CD8-positive, alpha-beta memory T cell (primary cell): Measurements from ENCODE around the gene EEF1A2. TPM values are rescaled to one million over a fixed set of nuclear protein-coding genes. Genes with fewer than 3 reads are reported as not detected.

Experiments used
- CTCF ChIA-PET: fragments of 350-600 bp; sonication (Branson Sonifier 250); formaldehyde crosslinking; loops from one replicate; lab custom pipeline; 2021; ENCODE audit warnings: antibody characterized with exemption; lab: Charles Lee
- POLR2A ChIA-PET: fragments of 350-600 bp; sonication (Branson Sonifier 250); formaldehyde crosslinking; loops from one replicate; lab custom pipeline; 2021; ENCODE audit warnings: antibody characterized with exemption; lab: Charles Lee
- DNase-seq, 5 donors: peaks; one replicate each; pipeline versions ENCODE4 v3.0.0 to v3.0.0-alpha.2; 2020 to 2022; ENCODE audit warnings: mixed read lengths in 1 of 5
- H3K27ac ChIP-seq: one replicate; pipeline ENCODE4 v1.7.0; 2013; ENCODE audit warnings: low read depth, mild to moderate bottlenecking, low read length, moderate library complexity
- H3K27me3 ChIP-seq: 2 replicates; pipeline ENCODE4 v1.7.0; 2013; ENCODE audit warnings: low read length, mild to moderate bottlenecking; ENCODE audit not compliant: insufficient read depth, poor library complexity, severe bottlenecking
- H3K36me3 ChIP-seq: 2 replicates; pipeline ENCODE4 v1.7.0; 2013; ENCODE audit warnings: mild to moderate bottlenecking, low read length, moderate library complexity; ENCODE audit not compliant: insufficient read depth
- H3K4me1 ChIP-seq: 2 replicates; pipeline ENCODE4 v1.7.0; 2013; ENCODE audit warnings: mild to moderate bottlenecking, low read length, moderate library complexity; ENCODE audit not compliant: insufficient read depth
- H3K4me3 ChIP-seq: 2 replicates; pipeline ENCODE4 v1.7.0; 2013; ENCODE audit warnings: mild to moderate bottlenecking, low read length
- H3K9me3 ChIP-seq: 2 replicates; pipeline ENCODE4 v1.7.0; 2013; ENCODE audit warnings: mild to moderate bottlenecking, low read length
- H3K27ac Mint-ChIP-seq, 8 donors: one replicate each; pipeline ENCODE4 v1.8.0; 2020 to 2021; ENCODE audit warnings: mixed read lengths in 8 of 8, mild to moderate bottlenecking in 6 of 8, inconsistent platforms in 3 of 8, moderate library complexity in 3 of 8
- H3K27me3 Mint-ChIP-seq, 2 donors: one replicate each; pipeline ENCODE4 v1.8.0; 2020 to 2021; ENCODE audit warnings: mixed read lengths in 2 of 2, mild to moderate bottlenecking in 1 of 2, moderate library complexity in 1 of 2
- H3K36me3 Mint-ChIP-seq, 3 donors: one replicate each; pipeline ENCODE4 v1.8.0; 2020 to 2021; ENCODE audit warnings: mixed read lengths in 3 of 3, inconsistent platforms in 1 of 3, mild to moderate bottlenecking in 1 of 3
- H3K4me1 Mint-ChIP-seq, 3 donors: one replicate each; pipeline ENCODE4 v1.8.0; 2020 to 2021; ENCODE audit warnings: mixed read lengths in 3 of 3, inconsistent platforms in 1 of 3, mild to moderate bottlenecking in 1 of 3
- H3K4me3 Mint-ChIP-seq, 7 donors: one replicate each; pipeline ENCODE4 v1.8.0; 2020 to 2021; ENCODE audit warnings: mixed read lengths in 7 of 7, mild to moderate bottlenecking in 6 of 7, moderate library complexity in 4 of 7, inconsistent platforms in 2 of 7
- H3K9me3 Mint-ChIP-seq, 5 donors: one replicate each; pipeline ENCODE4 v1.8.0; 2020 to 2022; ENCODE audit warnings: mixed read lengths in 5 of 5, mild to moderate bottlenecking in 3 of 5, moderate library complexity in 2 of 5, inconsistent platforms in 1 of 5
- polyA plus RNA-seq: library from polyadenylated mRNA; unstranded; fragments of 300-500 nt; fragmentation: Illumina TruSeq; gene quantifications from one replicate; pipeline ENCODE4 v1.2.3, GENCODE V29; 2021
- total RNA-seq, 2 experiments: library from RNA; stranded (reverse); gene quantifications; one replicate each; pipeline ENCODE4 v1.2.3, GENCODE V29; 2021

The EEF1A2 gene
- total RNA-seq (under 1 TPM in 1 of 2 experiments, not detected in 1; 0.20 TPM), polyA plus RNA-seq (0.17 TPM)

DNA sequence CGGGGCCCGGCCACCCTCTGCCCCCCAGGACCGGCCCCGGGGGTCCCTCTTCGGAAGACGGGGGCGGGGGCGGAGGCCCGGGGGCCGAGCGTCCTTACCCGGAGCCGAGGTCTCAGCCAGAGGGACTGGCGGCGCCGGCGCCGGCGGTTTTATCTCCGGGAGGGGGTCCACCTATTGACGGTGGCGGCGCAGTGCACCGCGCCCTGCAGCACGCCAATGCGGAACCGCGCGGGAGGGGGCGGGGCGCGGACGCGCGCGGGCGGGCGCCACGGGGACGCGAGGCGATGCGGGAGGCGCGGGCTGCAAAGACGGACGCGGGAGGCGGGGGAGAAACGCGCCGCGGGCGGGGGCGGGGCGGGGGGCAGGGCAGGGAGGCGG is at the start of gene EEF1A2:
Gene EEF1A2, minus strand, starts transcription at position 124 of the 378 bp plus-strand sequence. CDS start 1,320 bp downstream, outside the sequence.
- Histone ChIP-seq H3K27ac (no peak within 1 kb of the TSS), H3K4me1 (peaks cover 8% of the 10 kb centered on the region), H3K36me3 (no peaks in the 10 kb centered on the region), H3K4me3 (no peak within 1 kb of the TSS), H3K27me3 (peaks cover 11% of the 10 kb centered on the region), H3K9me3 (no peaks in the 10 kb centered on the region)
- peaks cover 0 to 3% (median 2%) of the 10 kb centered on the region in 5 donors for H3K9me3 Mint-ChIP-seq
- CTCF ChIA-PET: no interaction called here
- peak within 1 kb of the TSS in 3 of 7 donors; percentile 38 to 83 (median 49) for H3K4me3 Mint-ChIP-seq
- H3K27ac Mint-ChIP-seq: no peak within 1 kb of the TSS
- DNase-seq: peak; percentile 45 to 73 (median 57)
- POLR2A ChIA-PET: no interaction called here
- peaks cover 9 to 14% of the 10 kb centered on the region in 2 donors for H3K27me3 Mint-ChIP-seq
- H3K36me3 Mint-ChIP-seq: no peaks in the 10 kb centered on the region
- peaks cover 0 to 14% (median 2%) of the 10 kb centered on the region in 3 donors for H3K4me1 Mint-ChIP-seq

DNA sequence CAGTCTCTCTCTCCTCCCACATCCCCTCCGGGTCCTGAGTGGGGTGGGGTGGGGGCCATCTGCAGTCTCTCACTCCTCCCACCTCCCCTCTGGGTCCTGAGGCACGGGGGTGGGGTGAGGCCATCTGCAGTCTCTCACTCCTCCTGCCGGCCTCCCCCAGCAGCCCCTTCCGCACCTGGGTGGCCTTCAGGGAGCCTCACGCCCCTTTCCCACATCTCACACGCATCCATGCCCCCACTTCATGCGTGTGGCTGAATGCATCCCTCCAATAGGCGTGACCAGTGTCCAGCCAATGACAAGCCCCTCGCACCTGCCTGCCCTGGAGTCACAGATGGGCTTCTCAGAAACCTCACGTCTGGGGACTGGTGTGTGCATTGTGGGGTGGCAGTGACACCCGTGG is 49.7 kb upstream of the EEF1A2 start:
- H3K4me1 ChIP-seq: peaks cover 16% of the 10 kb centered on the region

DNA sequence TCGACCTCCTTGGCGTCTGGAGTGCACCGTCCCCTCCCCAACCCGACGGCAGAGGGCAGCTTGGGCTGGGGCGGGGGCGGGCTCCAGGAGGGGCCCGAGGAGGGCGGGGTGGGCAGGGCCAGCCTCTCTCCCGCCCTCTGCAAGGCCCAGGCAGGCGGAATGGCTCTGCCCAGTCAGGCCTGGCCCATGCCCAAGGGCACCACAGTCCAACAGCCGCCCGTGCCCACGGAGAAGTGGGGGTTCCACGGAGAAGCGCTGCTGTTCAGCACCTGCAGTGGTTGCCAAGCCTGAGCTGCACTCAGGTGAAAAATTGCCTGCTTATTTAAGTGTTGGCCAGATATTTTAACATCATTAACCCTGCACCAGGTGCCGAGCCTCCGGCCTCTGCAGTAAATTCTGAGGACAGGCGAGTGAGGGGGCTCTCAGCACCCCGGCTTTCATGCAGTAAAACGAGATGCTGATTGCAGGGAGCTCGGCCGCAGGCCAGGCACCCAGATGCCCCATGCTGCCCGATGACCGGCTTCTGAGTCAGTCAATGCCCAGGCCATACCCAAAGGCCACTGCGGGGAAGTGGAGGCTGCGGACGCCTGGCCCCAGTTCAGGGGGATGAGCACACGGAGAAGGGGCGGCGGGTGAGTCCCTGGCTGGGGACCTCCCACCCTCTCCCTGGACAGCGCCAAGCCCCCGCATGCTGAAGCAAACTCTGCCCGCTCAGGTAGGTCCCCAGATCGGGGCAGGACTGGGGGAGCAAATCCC is 49.0 kb upstream of the EEF1A2 start, which contains the start of gene SRMS:
Gene SRMS, minus strand, starts transcription at position 25 of the 756 bp plus-strand sequence. CDS start 286 bp downstream, outside the sequence.
- Histone ChIP-seq H3K9me3 (no peaks in the 10 kb centered on the region), H3K27me3 (no peaks in the 10 kb centered on the region), H3K4me3 (no peak within 1 kb of the TSS), H3K27ac (no peak within 1 kb of the TSS), H3K4me1 (peaks cover 11% of the 10 kb centered on the region), H3K36me3 (no peaks in the 10 kb centered on the region)
- H3K36me3 Mint-ChIP-seq: peaks cover 0 to 2% (median 0%) of the 10 kb centered on the region in 3 donors
- CTCF ChIA-PET: interaction anchor here (1.0 kb wide), 1 partner anchor 10 kb away, joined by 3 read pairs; no protein-coding TSS in a partner anchor
- no peak within 1 kb of the TSS for H3K27ac Mint-ChIP-seq
- POLR2A ChIA-PET: no interaction called here
- peaks cover 8 to 17% (median 10%) of the 10 kb centered on the region in 3 donors for H3K4me1 Mint-ChIP-seq
- H3K4me3 Mint-ChIP-seq: peak within 1 kb of the TSS in 1 of 7 donors; percentile 36
- no peak for DNase-seq
- peaks cover 10 to 13% of the 10 kb centered on the region in 2 donors for H3K27me3 Mint-ChIP-seq
- peaks cover 0 to 4% (median 0%) of the 10 kb centered on the region in 5 donors for H3K9me3 Mint-ChIP-seq

More for the DNA sequence above, 49.7 kb upstream of the EEF1A2 start:
- DNase-seq: no peak
- H3K27ac Mint-ChIP-seq: no peak overlapping the region
- peaks cover 12 to 23% (median 14%) of the 10 kb centered on the region in 3 donors for H3K4me1 Mint-ChIP-seq
- no peaks in the 10 kb centered on the region for H3K9me3 ChIP-seq
- ChIA-PET POLR2A (no interaction called here), CTCF (interaction anchor here (1.0 kb wide), 1 partner anchor 11 kb away, joined by 3 read pairs; no protein-coding TSS in a partner anchor)
- H3K27me3 ChIP-seq: no peaks in the 10 kb centered on the region
- H3K4me3 Mint-ChIP-seq: no peak overlapping the region
- no peaks in the 10 kb centered on the region for H3K36me3 ChIP-seq
- H3K4me3 ChIP-seq: no peak overlapping the region
- H3K36me3 Mint-ChIP-seq: peaks cover 0 to 2% (median 0%) of the 10 kb centered on the region in 3 donors
- peaks cover 10 to 13% of the 10 kb centered on the region in 2 donors for H3K27me3 Mint-ChIP-seq
- H3K9me3 Mint-ChIP-seq: peaks cover 0 to 4% (median 0%) of the 10 kb centered on the region in 5 donors
- H3K27ac ChIP-seq: no peak overlapping the region

DNA sequence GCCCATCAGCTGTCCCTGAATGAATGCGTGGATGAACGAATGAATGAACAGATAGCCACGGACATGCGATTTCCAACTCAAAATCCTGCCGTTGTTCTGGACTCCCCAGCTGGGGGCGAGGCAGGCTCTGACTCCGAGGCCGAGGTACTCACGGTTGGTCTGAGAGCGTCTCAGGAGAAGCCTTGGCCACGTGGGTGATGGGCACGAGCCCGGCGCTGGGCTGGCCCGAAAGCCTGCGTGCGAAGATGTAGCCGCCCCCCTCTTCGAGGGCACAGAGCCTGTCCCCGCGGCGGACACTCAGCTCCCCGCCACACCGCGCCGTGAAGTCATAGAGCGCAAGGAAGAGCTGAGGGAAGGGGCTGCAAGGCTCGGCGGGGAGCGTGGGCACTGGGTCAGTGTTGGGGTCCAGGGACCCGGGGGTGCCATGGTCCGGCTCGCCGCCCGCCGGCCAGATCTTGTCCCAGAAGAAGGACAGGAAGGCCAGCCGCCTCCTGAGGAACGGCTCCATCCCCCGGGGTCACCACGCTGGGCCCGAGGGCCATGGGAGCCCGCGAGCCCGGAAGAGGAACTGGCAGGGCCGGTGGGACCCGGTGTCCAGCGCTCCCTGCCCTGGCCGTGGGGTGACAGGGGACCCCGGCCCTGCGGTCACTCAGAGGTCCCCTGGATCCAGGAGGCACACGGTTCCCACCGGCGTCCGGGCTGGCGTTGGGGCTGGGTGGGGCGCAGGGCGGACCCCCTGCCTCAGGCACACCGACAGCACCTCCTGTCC is 48.3 kb upstream of the EEF1A2 start:
- Histone ChIP-seq H3K27me3 (no peaks in the 10 kb centered on the region), H3K4me1 (peaks cover 4% of the 10 kb centered on the region), H3K36me3 (no peaks in the 10 kb centered on the region), H3K4me3 (no peak overlapping the region), H3K9me3 (no peaks in the 10 kb centered on the region), H3K27ac (no peak overlapping the region)
- POLR2A ChIA-PET: no interaction called here
- H3K4me1 Mint-ChIP-seq: peaks cover 3 to 10% (median 4%) of the 10 kb centered on the region in 3 donors
- peak overlapping the region in 1 of 7 donors; percentile 36 for H3K4me3 Mint-ChIP-seq
- DNase-seq: no peak
- CTCF ChIA-PET: interaction anchor here (1.0 to 1.2 kb wide), 2 partner anchors 9 to 10 kb away, joined by 3 to 5 read pairs; partner anchors contain the start of gene PTK6
- H3K27ac Mint-ChIP-seq: no peak overlapping the region
- peaks cover 0 to 4% (median 0%) of the 10 kb centered on the region in 5 donors for H3K9me3 Mint-ChIP-seq
- peaks cover 0 to 2% (median 0%) of the 10 kb centered on the region in 3 donors for H3K36me3 Mint-ChIP-seq
- peaks cover 8 to 13% of the 10 kb centered on the region in 2 donors for H3K27me3 Mint-ChIP-seq

DNA sequence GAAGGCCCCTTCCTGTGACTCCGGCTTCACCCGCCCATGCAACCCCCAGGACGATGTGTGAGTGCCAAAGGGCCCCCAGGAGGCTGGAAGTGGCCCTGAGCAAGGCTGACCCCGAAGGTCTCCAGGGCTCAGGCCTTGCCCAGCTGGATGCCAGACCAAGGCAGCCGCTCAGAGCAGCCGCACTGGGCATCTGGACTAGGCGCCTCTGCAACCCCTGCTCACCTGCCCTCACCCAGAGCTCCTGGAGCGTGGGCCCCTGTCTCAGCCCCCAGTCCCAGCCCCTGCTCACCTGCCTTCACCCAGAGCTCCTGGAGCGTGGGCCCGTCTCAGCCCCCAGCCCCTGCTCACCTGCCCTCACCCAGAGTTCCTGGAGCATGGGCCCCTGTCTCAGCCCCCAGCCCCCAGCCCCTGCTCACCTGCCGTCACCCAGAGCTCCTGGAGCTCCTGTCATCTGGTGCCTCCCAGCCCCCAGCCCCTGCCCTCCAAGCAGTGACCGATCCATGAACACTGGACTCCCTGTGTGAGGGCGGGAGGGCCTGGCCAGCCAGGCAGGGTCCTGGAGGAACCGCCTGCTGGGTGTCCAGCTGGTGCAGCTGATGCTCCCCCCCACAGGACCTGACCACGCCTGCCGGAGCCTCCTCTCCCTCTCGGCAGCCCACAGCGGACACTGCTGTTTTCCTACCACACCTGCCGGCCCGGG is 47.5 kb upstream of the EEF1A2 start:
- Histone ChIP-seq H3K27me3 (no peaks in the 10 kb centered on the region), H3K4me1 (no peaks in the 10 kb centered on the region), H3K36me3 (no peaks in the 10 kb centered on the region), H3K9me3 (no peaks in the 10 kb centered on the region), H3K27ac (no peak overlapping the region), H3K4me3 (no peak overlapping the region)
- no peak overlapping the region for H3K4me3 Mint-ChIP-seq
- H3K9me3 Mint-ChIP-seq: peaks cover 0 to 4% (median 0%) of the 10 kb centered on the region in 5 donors
- no peak for DNase-seq
- peaks cover 8 to 13% of the 10 kb centered on the region in 2 donors for H3K27me3 Mint-ChIP-seq
- CTCF ChIA-PET: interaction anchor here (1.2 kb wide), 1 partner anchor 9 kb away, joined by 5 read pairs; the partner anchor contains the start of gene PTK6
- H3K36me3 Mint-ChIP-seq: peaks cover 0 to 2% (median 0%) of the 10 kb centered on the region in 3 donors
- no peak overlapping the region for H3K27ac Mint-ChIP-seq
- POLR2A ChIA-PET: no interaction called here
- peaks cover 3 to 9% (median 4%) of the 10 kb centered on the region in 3 donors for H3K4me1 Mint-ChIP-seq

DNA sequence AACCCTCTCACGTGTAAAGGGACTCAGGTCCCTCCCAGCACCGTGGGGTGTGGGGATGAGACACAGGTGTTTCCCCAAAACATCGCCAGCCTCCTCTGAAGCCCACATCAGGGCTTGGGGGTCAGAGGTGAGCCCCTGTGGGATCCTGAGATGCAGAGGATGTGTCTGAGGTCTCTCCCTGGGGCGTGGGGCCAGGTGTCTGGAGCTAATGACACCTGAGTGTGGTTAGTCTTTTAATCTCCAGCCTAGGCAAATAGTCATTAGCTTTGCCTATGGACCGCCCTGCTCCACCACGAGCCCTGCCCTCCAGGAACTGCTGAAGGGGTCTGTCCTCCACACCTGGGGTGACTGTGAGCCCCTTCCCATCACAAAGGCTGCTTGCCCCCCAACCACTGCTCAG is 46.9 kb upstream of the EEF1A2 start:
- Histone ChIP-seq H3K4me1 (no peaks in the 10 kb centered on the region), H3K36me3 (no peaks in the 10 kb centered on the region), H3K27ac (no peak overlapping the region), H3K27me3 (no peaks in the 10 kb centered on the region), H3K4me3 (no peak overlapping the region), H3K9me3 (no peaks in the 10 kb centered on the region)
- Mint-ChIP-seq H3K9me3 (peaks cover 0 to 4% (median 0%) of the 10 kb centered on the region in 5 donors), H3K4me1 (peaks cover 0 to 4% (median under 1%) of the 10 kb centered on the region in 3 donors), H3K27ac (no peak overlapping the region), H3K27me3 (peaks cover 8% of the 10 kb centered on the region in 2 donors), H3K4me3 (no peak overlapping the region), H3K36me3 (peaks cover 0 to 2% (median 0%) of the 10 kb centered on the region in 3 donors)
- CTCF ChIA-PET: interaction anchor here (1.2 kb wide), 1 partner anchor 9 kb away, joined by 5 read pairs; the partner anchor contains the start of gene PTK6
- DNase-seq: no peak
- POLR2A ChIA-PET: no interaction called here

DNA sequence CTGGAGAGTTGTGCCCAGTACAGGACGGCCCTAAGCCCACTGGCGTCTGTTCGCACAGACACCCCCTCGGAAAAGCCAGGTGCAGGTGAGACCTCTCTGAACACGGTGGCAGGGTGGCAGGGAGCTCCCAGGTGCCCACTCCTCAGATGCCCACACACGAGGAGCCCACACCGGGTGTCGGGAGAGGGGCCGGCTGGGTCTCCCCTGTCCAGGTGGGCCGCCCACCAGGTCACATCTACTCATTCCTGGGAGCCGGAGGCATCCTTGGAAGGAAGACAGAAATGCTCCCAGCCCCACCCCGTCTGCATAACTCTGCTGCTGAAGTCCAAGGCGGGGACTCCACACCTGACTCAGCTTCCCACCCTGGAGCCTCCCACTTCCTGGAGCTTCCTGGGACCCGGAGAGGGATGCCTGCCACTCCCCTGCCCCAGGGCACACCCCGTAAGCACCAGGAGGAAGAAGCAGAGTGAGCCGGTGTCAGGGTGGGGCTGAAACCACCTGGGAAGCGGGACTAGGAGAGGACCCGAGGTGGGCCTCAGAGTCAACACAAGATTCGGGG is 46.2 kb upstream of the EEF1A2 start:
- H3K4me1 Mint-ChIP-seq: peaks cover 0 to 4% (median 0%) of the 10 kb centered on the region in 3 donors
- H3K9me3 ChIP-seq: no peaks in the 10 kb centered on the region
- no peak overlapping the region for H3K27ac Mint-ChIP-seq
- peaks cover 6 to 7% of the 10 kb centered on the region in 2 donors for H3K27me3 Mint-ChIP-seq
- no peak overlapping the region for H3K4me3 ChIP-seq
- no peaks in the 10 kb centered on the region for H3K4me1 ChIP-seq
- H3K27me3 ChIP-seq: no peaks in the 10 kb centered on the region
- no peaks in the 10 kb centered on the region for H3K36me3 ChIP-seq
- peaks cover 0 to 4% (median 0%) of the 10 kb centered on the region in 5 donors for H3K9me3 Mint-ChIP-seq
- POLR2A ChIA-PET: no interaction called here
- CTCF ChIA-PET: no interaction called here
- no peak for DNase-seq
- H3K4me3 Mint-ChIP-seq: no peak overlapping the region
- H3K36me3 Mint-ChIP-seq: peaks cover 0 to 2% (median 0%) of the 10 kb centered on the region in 3 donors
- H3K27ac ChIP-seq: no peak overlapping the region
